HG03520 (cell line): ENCODE measurements around the gene QSOX2.

Experiments used
- ATAC-seq: cut with Tn5 transposase; IDR thresholded peaks from one replicate; pipeline ENCODE4 v1.9.1; 2021; ENCODE audit warnings: mild to moderate bottlenecking, moderate library complexity; ENCODE audit not compliant: unreplicated experiment

Gene QSOX2

DNA sequence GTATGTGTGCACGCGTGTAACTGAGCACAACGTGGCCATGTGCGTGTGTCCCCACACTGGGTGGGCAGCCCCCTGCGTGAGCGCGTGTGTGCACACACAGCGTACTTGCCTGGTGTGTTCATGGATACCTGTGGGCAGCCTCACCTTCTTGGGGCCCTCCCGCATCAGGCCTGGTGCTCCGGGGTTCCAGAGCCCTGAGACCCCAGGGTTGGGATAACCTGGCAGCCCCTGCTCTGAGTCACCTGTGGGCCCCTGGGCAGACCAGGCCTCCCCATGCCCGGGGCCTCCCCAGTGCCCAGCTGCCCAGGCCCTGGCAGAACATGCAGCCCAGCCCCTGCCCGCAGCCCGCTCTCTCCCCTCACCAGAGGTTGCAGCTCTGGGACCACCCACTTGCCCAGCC, 65.9 kb downstream of the QSOX2 start:
- no peak for ATAC-seq

GRCh38 chr9:136179101-136179616, 66.5 kb downstream of the QSOX2 start:
- ATAC-seq, result no peak

DNA sequence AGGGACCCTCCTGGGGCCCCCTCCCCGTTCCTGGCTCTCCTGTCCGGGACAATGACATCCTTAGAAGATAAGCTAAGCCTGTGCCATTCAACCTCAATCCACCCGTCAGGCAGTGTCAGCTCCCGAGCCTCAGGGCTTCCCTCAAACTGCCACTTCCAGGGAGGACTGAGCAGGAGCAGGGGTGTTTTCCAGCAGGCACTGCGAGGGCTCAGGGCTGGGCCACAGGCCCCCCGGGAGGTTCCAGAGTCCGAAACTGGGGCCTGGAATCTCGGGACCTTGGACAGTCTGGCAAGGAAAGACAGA, 66.9 kb downstream of the QSOX2 start:
- ATAC-seq, result no peak

DNA sequence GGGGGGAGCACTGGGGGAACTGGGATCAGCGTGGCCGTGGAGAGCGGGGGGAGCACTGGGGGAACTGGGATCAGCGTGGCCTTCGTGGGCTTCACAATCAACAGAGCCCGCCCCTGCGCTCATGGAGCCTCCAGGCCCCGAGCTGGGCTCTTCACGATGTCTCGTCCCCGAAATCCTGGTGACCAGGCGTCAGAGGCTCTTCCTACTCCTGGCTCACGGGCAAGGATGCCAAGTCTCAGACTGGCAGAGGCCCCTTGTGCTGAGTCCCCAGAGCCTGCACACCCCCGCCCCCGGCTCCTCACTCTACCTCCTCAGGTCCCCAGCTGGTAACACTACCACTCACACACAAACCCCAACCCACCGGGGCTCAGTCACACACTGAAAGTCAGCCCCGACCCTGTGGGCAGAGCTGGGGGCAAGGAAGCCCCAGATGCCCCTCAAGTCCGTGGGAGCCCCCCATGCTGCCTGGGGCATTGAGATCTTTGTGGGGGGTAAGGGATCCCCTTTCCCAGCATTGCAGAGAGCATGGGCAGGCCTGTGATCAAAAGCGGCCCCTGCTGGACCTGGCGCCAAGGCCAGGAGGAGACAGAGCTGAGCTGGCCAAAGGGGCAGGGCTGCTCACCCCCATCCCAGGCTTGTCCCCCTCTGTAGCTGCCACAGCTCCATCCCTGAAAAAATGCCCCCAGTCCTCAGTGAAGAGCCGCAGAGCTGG, 67.4 kb downstream of the QSOX2 start:
- no peak for ATAC-seq

GRCh38 chr9:136177224-136177623, 68.4 kb downstream of the QSOX2 start:
- ATAC-seq, result no peak

- ATAC-seq, result no peak
These were observed 69.9 kb downstream of the QSOX2 start for GRCh38 chr9:136175616-136176197.

DNA sequence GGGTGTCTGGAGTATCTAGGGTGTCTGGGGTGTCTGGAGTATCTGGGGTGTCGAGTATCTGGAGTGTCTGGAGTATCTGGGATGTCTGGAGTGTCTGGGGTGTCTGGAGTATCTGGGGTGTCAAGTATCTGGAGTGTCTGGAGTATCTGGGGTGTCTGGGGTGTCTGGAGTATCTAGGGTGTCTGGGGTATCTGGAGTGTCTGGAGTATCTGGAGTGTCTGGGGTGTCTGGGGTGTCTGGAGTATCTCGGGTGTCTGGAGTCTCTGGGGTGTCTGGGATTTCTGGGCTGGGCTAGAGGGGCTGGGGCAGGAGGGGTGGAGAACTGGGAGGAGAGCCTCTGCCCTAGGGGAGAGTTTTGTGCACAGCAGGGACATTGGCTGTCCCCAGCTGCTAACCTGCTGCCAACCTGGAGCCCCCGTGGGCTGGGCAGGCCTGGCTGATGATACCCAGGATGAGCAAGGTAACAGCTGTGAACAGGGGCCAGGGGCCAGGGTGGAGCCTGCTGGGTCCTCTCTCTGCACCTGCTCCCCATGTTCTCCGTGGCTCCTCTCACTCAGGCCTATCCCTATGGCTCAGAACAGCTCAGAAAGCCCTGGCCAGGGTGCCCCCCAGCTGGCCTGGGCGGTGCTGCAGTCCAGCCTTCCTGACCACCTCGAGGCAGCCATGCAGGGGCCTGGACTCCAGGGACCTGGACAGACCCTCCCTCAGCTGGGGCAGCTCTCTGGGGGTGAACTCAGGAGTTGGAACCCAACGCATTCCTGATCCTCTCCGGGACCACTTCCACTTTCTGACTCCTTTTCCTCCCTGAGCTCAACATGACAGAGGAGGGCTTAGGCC, 70.6 kb downstream of the QSOX2 start:
- ATAC-seq, result no peak

DNA sequence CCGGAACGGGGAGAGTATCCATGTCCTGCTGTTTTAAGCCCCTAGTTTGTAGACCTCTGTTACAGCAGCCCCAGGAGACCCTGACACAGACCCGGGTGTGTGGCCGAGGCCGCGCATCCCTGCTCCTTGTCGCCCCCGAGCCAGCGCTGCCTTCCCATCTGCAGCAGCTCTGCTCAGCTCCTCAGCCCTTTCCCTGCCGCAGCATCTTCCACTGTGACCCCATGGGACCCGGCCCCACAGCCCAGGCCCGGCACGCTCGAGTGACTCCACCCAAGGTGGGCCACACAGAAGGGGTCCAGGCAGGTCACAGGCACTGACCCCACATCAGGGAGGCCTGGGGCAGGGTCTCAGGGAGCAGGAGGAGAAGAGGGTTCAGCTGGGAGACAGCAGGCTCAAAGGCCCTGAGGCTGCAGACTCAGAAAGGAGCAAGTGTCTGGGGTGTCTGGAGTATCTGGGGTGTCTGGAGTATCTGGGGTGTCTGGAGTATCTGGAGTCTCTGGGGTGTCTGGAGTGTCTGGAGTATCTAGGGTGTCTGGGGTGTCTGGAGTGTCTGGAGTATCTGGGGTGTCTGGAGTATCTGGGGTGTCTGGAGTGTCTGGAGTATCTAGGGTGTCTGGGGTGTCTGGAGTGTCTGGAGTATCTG, 71.8 kb downstream of the QSOX2 start:
- ATAC-seq, result no peak

GRCh38 chr9:136172412-136173079, 73.1 kb downstream of the QSOX2 start:
- ATAC-seq, result no peak

DNA sequence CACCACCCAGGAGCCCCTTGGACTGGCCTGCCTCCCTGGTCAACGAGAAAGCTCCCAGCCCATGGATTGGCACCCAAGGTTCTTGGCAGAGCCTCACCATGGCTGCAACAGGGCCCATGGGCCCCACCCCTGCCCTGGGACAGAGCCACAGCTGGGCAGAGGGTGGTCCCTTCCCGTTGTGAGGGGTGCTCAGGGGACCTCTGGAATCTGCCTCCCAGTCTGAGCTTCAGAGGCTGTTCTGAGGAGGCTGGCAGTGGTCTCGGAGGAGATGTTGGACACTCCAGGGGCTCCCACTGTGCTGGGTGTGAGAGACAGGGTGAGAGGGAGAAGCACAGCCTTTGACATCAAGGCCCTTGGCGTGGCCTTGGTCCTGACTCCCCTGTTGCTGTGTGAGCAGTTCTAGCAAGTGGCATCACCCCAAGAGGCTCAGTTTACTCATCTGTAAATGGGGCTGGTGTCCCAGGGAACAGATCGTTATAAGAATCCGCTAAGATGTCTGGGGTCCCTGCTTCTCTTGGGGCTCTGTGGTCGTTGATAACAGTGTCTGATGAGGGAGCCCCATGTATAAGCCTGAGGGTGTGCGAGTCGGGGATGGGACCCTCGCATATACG, 73.7 kb downstream of the QSOX2 start:
- ATAC-seq, result no peak

DNA sequence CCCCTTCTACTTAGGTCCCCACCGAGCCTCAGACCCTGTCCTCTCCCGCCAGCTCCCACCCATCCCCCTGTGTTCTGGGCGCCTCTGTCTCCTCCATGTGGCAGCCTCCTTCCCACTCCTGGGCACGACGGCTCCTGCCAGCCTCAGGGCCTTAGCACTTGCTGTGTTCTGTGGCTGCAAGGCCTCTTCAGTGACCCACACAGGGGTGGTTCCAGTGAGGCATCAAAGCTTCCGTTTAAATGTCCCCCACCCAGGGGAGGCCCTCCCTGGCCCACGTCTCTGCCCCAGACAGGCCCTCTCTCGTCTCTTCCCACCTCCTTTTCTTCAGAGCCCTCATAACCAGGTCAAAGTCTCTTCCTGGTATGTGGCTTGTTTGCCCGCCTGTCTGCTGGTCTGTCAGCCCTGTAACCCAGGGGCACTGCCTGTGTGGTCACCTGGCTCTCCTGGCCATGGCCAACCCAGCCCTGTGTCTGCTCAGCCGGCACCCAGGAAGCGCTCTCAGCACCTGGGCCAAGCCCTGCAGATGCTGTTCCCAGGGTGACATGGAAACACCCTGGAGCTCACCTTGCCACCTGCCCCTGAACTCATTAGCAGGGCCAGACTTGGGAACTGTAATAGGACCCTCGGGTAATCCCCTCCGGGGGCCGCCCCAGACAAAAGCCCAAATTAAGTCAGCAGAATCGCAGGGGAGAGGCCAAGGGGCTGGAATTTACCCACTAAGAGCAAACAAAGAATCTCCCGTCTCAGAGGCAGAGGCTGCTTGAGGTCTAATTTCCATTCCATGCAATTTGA, 74.4 kb downstream of the QSOX2 start:
- ATAC-seq, result no peak

- ATAC-seq, result no peak
These were observed 75.4 kb downstream of the QSOX2 start for GRCh38 chr9:136170006-136170901.

GRCh38 chr9:136169495-136169894, 76.1 kb downstream of the QSOX2 start:
- ATAC-seq, result no peak

DNA sequence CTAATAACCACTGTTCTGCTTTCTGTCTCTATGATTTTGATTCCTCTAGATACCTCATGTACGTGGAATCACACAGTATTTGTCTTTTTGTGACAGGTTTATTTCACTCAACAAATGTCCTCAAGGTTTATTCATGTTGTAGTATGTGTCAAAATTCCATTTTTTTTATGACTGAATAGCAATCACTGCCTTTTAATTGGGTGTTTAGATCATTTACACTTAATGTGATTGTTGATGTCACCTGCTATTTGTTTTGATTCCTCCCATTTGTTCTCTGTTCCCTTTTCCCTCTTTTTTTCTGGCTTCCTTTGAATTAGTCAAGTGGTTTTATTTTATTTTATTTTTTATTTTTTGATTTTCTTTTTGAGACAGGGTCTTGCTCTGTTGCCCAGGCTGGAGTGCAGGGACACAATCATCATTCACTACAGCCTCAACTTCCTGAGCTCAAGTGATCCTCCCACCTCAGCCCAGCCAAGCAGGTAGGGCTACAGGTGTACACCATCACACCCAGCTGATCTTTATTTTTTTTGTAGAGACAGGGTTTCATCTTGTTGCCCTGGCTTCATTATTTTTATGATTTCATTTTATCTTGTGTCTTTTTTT, 82.3 kb downstream of the QSOX2 start:
- ATAC-seq, result no peak

GRCh38 chr9:136160995-136161610, 84.5 kb downstream of the QSOX2 start:
- ATAC-seq, result no peak

- no peak for ATAC-seq
These were observed 85.2 kb downstream of the QSOX2 start for GRCh38 chr9:136160381-136160841.

DNA sequence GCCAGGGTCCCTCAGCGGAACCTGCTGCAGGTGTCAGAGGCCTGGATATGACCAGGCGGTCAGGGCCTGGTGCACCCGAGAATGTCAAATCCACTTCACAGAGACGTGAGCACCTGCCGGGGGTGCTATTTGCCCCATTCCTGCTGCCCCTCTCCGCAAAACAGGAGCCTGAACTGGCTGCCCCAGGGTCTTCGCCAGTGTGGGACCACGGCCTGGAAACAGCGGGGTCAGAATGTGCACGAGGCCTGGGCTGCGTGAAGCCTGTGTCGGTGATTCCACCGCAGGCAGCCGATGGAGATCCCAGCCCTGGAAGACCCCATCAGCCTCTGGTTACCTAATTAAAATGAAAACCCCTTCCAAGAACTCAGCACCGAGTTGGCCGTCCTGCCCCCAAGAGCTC, 85.8 kb downstream of the QSOX2 start:
- ATAC-seq, result no peak
